ENCODE data around the gene ELAVL2.
"Not testable (repeated sequence)": the region's sequence is repeated elsewhere in the genome, so short reads cannot be mapped to it uniquely, and the experiment has no call there.

Gene ELAVL2

DNA sequence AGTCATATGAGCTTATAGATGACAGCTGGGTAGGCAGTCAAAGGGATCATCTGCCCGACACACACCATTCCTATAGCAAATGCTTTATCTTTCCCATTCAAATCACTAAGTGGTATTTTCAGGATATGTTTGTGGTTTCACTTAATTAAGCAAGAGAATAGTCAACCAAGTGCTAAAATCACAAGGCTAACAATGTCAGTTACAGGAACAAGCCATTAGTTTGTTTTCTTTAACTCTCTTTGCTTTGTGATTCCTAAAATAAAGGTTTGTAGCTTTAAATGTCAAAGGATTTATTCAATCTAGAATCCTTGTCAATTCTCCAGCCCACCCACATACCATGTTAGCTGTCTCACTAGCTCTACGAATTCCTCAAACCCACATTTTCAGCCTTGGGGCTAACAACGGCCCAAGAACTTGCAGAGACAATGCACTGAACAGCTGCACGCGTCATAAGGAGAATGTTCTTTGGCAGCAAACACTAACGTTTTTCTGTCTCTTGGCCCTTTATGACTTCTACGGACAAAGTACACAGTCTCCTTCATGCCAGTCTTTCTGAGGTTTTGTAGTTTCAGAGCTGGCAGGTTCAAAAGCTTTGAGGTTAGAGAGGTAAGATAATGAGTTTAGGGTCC is 56.6 kb downstream of the ELAVL2 start:
- DNase-seq = no peak

- no peak for DNase-seq
Observed at GRCh38 chr9:23768861-23769260, 57.2 kb downstream of the ELAVL2 start.

DNA sequence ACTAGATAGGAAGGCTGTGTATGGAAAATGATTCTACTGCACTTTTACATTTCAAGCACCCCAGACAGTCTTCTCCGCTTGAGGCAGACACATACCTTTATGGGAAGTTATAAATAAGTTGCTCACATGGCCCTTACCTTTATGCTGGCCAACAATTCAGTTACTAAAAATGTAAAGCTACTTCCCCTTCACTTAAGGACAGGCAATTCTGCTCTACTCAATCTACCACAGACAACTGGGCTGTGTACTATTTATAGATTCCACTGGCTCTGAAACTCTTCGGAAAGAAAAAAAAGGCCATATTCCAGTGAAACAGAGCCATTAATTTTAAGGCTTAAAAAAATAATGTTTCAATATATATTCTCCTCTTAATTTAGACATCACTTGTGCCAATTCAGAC is 59.4 kb downstream of the ELAVL2 start:
- DNase-seq = no peak

GRCh38 chr9:23765561-23765960 is 60.5 kb downstream of the ELAVL2 start:
- no peak for DNase-seq

- no peak for DNase-seq
Observed at GRCh38 chr9:23764219-23764618, 61.8 kb downstream of the ELAVL2 start.

DNA sequence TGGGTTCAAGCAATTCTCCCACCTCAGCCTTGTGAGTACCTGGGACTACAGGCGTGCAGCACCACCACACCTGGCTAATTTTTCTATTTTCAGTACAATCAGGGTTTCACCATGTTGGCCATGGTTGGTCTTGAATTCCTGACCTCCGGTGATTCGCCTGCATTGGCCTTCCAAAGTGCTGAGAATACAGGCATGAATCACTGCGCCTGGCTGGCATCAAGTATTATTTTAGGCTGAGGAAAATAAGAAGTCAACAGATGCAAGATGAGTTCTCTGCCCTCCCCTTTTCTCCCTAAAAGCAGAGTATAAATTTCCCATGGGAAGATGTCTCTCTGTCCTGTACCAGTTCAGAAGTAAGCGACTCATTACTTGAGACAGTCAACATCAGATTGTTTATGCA is 71.5 kb downstream of the ELAVL2 start:
- no peak for DNase-seq

DNA sequence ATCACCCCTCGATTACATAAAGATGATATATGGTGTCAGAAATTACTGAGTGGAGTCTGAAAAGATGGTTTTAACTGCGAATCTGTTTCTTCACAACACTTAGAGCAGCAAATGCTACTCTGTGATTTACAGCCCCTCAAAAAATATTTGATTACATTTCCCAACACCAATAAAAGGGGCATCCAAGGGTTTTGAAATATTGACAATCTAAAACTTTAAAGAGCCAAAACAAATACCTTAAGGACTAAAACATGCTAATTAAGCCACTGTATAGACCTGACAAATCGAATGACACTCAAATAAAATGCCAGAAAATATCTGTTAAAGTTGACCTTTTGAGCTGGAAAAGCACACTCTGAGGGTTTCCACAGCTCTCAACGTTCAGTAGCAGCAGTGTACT is 73.2 kb downstream of the ELAVL2 start:
- DNase-seq = no peak

GRCh38 chr9:23751633-23752032 is 74.4 kb downstream of the ELAVL2 start:
- no peak for DNase-seq

DNA sequence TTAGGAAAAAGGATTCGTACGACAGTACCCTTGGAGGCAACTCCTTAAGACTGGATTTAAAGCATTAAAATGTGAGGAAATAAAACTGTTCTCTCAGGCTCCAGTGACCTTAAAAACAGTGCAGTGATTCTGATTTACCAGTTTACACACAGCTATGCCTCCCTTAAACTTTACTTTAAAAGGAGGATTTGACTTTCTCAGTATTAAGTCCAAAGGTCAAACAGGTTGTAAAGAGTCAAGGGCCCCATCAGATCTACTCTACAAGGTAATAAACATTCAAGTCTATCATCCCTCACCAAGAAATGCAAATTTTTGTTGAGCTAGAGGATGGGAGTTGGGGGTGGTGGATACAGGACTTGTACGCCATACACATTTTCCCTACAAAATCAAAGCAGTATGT is 75.2 kb downstream of the ELAVL2 start:
- no peak for DNase-seq

GRCh38 chr9:23747088-23748075 is 78.7 kb downstream of the ELAVL2 start:
- DNase-seq = no peak

DNA sequence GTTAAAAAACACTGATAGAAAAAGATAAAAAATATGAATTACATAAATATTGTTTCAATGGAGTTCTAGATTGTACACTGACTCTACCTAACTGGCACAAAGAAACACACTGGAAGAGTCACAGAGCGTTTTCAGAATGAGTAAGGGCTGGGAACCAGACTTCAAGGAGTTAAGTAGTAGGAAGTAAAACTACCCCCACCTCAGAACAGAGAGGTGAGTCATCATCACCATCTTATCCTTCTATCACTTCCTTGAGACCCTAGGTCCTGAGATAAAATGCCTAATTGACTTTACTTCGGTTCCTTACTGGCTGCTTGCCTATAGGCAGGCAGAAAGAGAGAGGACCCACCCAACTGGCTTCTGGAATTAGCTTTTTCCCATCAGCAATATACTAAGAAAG is 79.7 kb downstream of the ELAVL2 start:
- no peak for DNase-seq

DNA sequence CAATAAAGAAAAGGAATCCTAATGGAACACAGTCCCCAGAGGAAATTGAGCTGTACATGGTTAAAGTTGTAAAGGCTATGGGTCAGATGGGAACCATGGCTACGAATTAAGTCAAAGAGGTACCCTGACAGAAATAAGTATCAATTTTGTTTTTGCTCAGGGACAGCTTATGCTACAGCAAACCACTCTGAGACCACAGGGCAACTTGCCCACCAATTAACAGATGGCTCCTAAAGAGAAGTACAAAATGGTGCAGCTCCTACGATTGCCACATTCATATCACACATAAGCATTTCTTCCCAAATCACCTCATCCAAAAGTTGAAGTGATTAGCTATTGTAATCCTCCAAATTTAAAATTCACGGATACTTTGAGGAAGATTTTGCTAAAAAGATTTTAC is 83.0 kb downstream of the ELAVL2 start:
- DNase-seq = no peak

DNA sequence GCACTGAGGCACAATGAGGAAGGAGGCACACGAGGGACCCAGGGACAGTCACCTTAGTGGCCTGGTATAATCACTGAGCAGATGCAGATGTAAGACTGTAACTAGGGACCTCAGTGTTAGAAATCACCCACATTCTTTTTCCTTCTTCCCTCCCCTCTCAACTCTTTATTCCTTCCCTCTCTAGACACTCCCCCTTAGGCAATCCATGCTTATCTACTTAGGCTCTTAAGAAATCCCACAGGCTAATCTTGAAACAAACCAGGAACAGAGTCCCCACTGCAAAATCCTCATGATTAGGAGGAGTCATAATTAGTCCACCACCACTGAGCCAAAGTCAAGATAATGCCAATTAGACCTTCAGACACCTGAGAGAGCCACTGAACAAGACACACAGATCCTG is 84.7 kb downstream of the ELAVL2 start:
- DNase-seq = no peak

DNA sequence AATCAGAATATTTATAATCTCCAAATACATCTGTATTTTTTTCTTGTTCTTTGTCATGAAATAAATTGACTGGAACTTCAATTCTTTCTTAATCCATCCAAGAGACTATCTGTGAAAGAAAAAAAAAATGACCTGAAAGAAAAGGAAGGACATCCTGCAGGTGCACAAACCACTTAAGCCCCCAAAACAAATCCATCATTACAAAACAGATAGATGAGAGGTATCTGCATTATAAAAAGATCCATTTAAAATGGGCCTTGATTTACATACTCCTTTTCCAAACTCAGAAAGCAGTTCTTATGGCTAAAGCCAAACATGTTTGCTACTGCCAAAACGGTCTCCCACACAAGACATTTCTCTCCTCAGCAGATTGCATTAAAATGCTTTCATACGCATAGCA is 85.5 kb downstream of the ELAVL2 start:
- DNase-seq = no peak

DNA sequence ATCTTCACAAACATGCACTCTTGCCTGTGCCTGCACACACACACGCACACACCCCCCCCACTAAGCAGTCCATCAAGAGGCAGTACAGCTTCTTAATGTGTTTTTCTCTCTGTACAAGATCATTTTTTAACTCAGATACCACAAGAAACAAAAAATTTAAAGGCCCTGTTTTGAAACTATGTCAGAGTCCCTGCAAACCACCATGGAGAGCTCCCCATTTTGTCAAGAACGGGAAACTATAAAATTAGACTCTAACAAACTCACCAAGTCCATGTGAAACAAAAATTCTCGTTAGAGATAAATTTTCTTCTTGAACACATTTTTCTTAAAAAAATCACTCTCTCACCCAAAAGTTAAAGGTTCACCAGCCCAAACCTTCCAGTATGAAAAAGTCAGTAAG is 86.3 kb downstream of the ELAVL2 start:
- no peak for DNase-seq

DNA sequence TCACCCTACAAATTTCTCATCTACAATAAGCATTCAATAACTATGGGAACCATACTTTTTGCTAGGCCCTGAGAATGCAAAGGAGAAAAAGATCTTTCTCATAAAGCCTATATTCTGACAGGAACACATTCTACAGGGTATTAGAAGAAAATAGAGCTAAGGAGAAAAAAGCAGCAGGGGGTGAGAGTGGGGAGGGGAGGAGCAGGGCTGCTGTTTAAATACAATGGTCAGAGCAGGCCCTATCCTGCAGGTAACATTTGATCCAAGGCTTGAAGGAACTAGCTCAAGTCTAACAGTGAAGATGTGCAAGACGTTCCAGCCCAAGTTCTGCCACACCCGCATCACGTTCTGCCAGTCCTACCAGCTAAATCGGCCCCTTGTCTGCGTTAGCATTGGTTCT is 89.7 kb downstream of the ELAVL2 start:
- no peak for DNase-seq

DNA sequence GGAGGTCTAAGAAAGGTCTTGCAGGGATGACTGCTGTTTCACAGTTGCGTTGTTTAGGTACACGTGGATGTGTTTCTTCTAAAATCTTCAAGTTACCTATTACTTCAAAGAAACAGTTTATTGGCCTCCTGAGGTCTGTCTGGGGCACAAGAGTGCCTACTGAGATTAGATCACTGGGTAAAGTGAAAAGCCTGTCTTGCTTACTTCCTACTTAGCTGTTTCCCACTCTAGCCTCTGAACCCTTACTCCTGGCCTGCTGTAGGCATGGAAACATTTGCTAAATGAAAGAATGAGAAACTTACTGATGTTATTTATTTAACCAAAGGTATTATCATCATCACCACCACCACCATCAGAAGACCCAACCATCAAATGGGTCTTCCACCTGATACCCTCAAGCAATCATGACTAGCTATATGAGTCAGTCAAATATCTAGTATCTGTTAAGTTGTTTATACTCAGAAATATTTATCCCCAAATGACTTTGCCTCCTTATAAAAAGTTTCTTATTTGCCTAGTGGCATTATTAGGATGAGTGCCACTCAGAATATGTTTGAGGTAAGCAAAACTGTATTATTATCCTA is 92.5 kb downstream of the ELAVL2 start:
- DNase-seq = no peak

DNA sequence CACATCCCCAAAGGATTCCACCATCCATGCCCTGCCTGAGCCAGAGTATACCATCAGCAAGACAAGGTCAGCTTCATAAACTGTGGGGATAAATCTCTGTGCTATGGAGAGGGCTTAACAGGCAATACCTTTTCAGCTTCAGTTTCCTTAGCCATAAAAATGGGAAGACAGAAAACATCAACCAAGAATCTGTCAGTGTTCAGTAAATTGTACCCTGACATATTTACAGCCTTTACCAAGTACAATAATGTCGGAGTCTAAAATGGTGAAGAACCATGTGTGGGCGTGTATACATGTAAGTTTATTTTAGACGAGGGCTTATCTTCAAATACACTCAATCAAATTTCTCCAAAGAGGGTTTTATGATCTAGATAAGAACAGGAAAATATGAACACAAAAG is 94.7 kb downstream of the ELAVL2 start:
- no peak for DNase-seq

DNA sequence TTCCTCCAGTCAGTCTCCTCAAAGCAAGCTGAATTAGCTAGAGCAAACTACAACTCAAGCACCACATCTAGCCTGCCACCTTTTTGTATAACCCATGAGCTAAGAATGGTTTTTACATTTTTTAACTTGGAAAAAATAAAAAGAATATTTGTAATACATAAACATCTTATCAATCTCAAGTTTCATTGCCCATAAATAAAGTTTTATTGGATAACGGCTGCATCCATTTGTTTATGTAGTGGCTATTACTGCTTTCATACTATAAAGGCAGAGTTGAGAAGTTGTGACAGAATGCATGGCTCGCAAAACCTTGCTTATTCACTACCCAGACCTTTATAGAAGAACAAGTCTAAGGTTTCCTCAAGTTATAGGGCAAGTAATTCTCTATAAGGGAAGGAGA is 95.7 kb downstream of the ELAVL2 start:
- no peak for DNase-seq

DNA sequence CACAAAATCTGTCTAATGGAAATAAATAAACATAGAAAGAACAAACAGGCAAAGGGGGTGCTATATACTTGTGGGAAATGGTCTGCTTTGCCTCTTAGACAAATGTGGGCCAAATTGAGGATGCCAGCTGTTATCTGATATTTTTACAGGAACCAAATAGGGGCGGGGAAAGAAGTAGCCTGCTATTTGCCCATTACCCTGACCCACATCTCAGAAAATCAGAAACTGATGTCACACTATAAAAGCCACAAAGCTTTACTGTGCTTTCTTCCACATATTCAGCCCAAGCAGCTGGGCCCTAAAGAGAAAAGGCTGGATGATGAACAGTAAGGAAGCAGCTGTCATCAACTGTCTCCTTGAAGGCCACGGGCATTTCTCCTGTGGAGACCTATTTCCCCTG is 97.3 kb downstream of the ELAVL2 start:
- no peak for DNase-seq

DNA sequence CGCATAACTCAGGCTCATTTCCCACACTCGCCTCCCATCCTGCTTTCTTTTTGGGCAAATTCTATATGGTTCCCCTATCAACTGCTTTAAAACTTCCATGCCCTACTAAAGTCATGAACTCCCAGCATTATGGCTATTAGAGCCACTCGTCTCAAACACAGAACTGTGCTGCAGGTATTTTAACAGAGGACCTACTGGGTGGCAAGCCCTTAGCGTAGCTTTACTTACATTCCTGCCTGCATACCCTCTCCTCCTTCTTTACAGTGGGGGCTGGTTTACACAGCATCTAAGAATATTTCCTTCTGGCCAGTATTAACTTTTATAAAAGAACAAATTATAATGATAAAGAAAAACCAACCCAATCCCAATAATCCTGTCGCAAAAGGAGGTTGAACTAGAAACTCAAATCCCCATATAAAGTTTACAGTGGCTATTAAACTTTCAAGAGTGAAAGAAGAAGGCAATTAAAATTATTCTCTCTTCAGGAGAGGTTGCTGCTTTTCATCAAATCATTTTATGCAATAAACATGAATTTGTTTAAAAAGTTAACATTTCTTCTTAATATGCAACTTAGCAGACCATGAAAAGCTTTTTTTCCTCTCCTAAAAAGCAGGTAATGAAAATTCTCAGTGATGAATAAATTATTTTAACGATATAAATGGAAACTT is 100.6 kb downstream of the ELAVL2 start:
- DNase-seq = no peak

GRCh38 chr9:23723672-23724071 is 102.4 kb downstream of the ELAVL2 start:
- DNase-seq = no peak

- DNase-seq = not testable (repeated sequence)
Observed at GRCh38 chr9:23723048-23723447, 103.0 kb downstream of the ELAVL2 start.

DNA sequence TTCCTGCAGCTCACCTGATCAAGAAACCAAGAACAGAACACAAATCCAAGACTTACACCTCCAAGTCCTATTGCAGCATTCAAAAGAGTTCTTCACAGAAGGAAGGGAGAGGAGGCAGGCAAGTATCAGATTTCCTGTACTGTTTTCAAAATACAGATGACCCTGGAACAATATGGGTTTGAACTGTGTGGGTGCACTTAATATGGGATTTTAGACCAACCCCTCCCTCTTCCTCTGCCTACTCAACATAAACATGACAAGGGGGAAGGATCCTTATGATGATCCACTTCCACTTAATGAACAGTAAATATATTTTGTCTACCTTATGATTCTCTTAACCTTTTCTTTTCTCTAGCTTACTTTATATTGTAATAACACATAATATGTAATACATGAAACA is 104.6 kb downstream of the ELAVL2 start:
- no peak for DNase-seq
